Thymus (tissue), 11 donors: ENCODE measurements around the gene POTEJ. TPM values are rescaled to one million over a fixed set of nuclear protein-coding genes. Genes with fewer than 3 reads are reported as not detected.
"Not testable (repeated sequence)": the region's sequence is repeated elsewhere in the genome, so short reads cannot be mapped to it uniquely, and the experiment has no call there.

Experiments used
- DNase-seq, 9 donors: peaks; one replicate each; pipeline ENCODE4 v3.0.0-alpha.2; 2013; ENCODE audit warnings: low spot score in 9 of 9, low read depth in 6 of 9, missing footprints in 1 of 9
- H3K27ac ChIP-seq, 2 donors: one replicate each; pipeline ENCODE4 v1.5.1; 2013; ENCODE audit warnings: control low read depth in 1 of 2, low read depth in 1 of 2, low read length in 1 of 2, mild to moderate bottlenecking in 1 of 2, moderate library complexity in 1 of 2
- H3K27me3 ChIP-seq, 2 donors: one replicate each; pipeline ENCODE4 v1.5.1; 2013; ENCODE audit warnings: low read length in 1 of 2; ENCODE audit not compliant: control insufficient read depth in 2 of 2, insufficient read depth in 1 of 2
- H3K36me3 ChIP-seq, 2 donors: one replicate each; pipeline ENCODE4 v1.5.1; 2013; ENCODE audit warnings: low read length in 1 of 2, mild to moderate bottlenecking in 1 of 2, moderate library complexity in 1 of 2; ENCODE audit not compliant: control insufficient read depth in 2 of 2, insufficient read depth in 2 of 2
- H3K4me1 ChIP-seq, 2 donors: one replicate each; pipeline ENCODE4 v1.5.1; 2013; ENCODE audit warnings: low read length in 2 of 2; ENCODE audit not compliant: control insufficient read depth in 2 of 2, insufficient read depth in 2 of 2
- H3K4me3 ChIP-seq, 2 donors: one replicate each; pipeline ENCODE4 v1.5.1; 2013; ENCODE audit warnings: low read length in 2 of 2, control low read depth in 1 of 2, mild to moderate bottlenecking in 1 of 2
- H3K9me3 ChIP-seq, 2 donors: one replicate each; pipeline ENCODE4 v1.5.1; 2013; ENCODE audit warnings: low read length in 1 of 2, mild to moderate bottlenecking in 1 of 2; ENCODE audit not compliant: control insufficient read depth in 2 of 2, insufficient read depth in 1 of 2
- WGBS: extraction: QIAGEN DNeasy Blood & Tissue Kit; methylation state at CpG from one replicate; pipeline ENCODE4 v1.1.7; 2013; 5-methylcytosine and 5-hydroxymethylcytosine counted together
- polyA plus RNA-seq: library from polyadenylated mRNA; stranded (reverse); fragments of 200-250 nt; gene quantifications from one replicate; pipeline ENCODE4 v1.2.3, GENCODE V29; 2013
- total RNA-seq: library from RNA; stranded (reverse); fragments of 120-200 nt; gene quantifications from one replicate; pipeline ENCODE4 v1.2.4, GENCODE V29; 2013
- donor health status: healthy.

The POTEJ gene
- total and polyA plus RNA-seq, 2 donors: 0.02 to 0.09 TPM

- not testable (repeated sequence) for H3K4me3 ChIP-seq, H3K27ac ChIP-seq, H3K36me3 ChIP-seq, H3K9me3 ChIP-seq, H3K27me3 ChIP-seq, DNase-seq, H3K4me1 ChIP-seq
- 82% methylated on average over 2 of the region's 2 CpGs for WGBS
Observed at GRCh38 chr2:130638973-130639372, 27.7 kb downstream of the POTEJ start.

GRCh38 chr2:130641688-130642087 is 30.4 kb downstream of the POTEJ start:
- not testable (repeated sequence) for H3K27me3 ChIP-seq, H3K9me3 ChIP-seq, H3K27ac ChIP-seq, H3K36me3 ChIP-seq, DNase-seq, H3K4me1 ChIP-seq, H3K4me3 ChIP-seq
- WGBS: 92% methylated on average over 4 of the region's 4 CpGs

GRCh38 chr2:130649285-130649684 is 38.0 kb downstream of the POTEJ start:
- H3K9me3 ChIP-seq, H3K27ac ChIP-seq, DNase-seq, H3K4me1 ChIP-seq, H3K4me3 ChIP-seq, H3K27me3 ChIP-seq, H3K36me3 ChIP-seq: not testable (repeated sequence)
- WGBS: 31% methylated on average over 1 of the region's 1 CpG

- DNase-seq, H3K9me3 ChIP-seq, H3K36me3 ChIP-seq, H3K4me3 ChIP-seq, H3K27me3 ChIP-seq, H3K27ac ChIP-seq, H3K4me1 ChIP-seq: not testable (repeated sequence)
- WGBS: 93% methylated on average over 6 of the region's 6 CpGs
Observed at GRCh38 chr2:130664506-130664905, 53.3 kb downstream of the POTEJ start.

GRCh38 chr2:130665596-130665995 is 54.4 kb downstream of the POTEJ start:
- DNase-seq, H3K27ac ChIP-seq, H3K27me3 ChIP-seq: not testable (repeated sequence)

GRCh38 chr2:130667516-130667915 is 56.3 kb downstream of the POTEJ start:
- not testable (repeated sequence) for DNase-seq, H3K4me1 ChIP-seq, H3K27ac ChIP-seq, H3K9me3 ChIP-seq, H3K4me3 ChIP-seq, H3K36me3 ChIP-seq, H3K27me3 ChIP-seq
- 97% methylated on average over 10 of the region's 10 CpGs for WGBS

More at GRCh38 chr2:130665596-130665995, 54.4 kb downstream of the POTEJ start:
- H3K4me3 ChIP-seq, H3K36me3 ChIP-seq, H3K9me3 ChIP-seq, H3K4me1 ChIP-seq: not testable (repeated sequence)
- 88% methylated on average over 5 of the region's 5 CpGs for WGBS

- H3K27me3 ChIP-seq, H3K4me3 ChIP-seq, H3K36me3 ChIP-seq, DNase-seq, H3K27ac ChIP-seq, H3K9me3 ChIP-seq, H3K4me1 ChIP-seq: not testable (repeated sequence)
- 90% methylated on average over 11 of the region's 13 CpGs for WGBS
Observed at GRCh38 chr2:130670026-130670745, 58.9 kb downstream of the POTEJ start.

GRCh38 chr2:130692041-130692770 is 81.0 kb downstream of the POTEJ start:
- not testable (repeated sequence) for H3K4me3 ChIP-seq, H3K36me3 ChIP-seq, H3K27ac ChIP-seq, H3K4me1 ChIP-seq, H3K27me3 ChIP-seq, DNase-seq, H3K9me3 ChIP-seq
- 50% methylated on average over 26 of the region's 35 CpGs for WGBS

- not testable (repeated sequence) for DNase-seq, H3K4me1 ChIP-seq, H3K27me3 ChIP-seq, H3K9me3 ChIP-seq, H3K36me3 ChIP-seq, H3K4me3 ChIP-seq, H3K27ac ChIP-seq
- 4% methylated on average over 37 of the region's 37 CpGs for whole genome bisulfite sequencing
Observed at GRCh38 chr2:130693474-130693873, 82.2 kb downstream of the POTEJ start.
